AG04449 (cell line): Measurements from ENCODE around the gene TGFBI.

Experiments
- CTCF ChIA-PET: fragments of 350-600 bp; formaldehyde crosslinking; extraction: SDS; loops from one replicate; lab custom pipeline; 2021; ENCODE audit warnings: antibody characterized with exemption; lab: Yijun Ruan, JAX
- POLR2A ChIA-PET: fragments of 400-600, 350-600 bp; formaldehyde crosslinking; extraction: SDS; loops from one replicate; lab custom pipeline; 2020; ENCODE audit warnings: antibody characterized with exemption, inconsistent platforms; lab: Yijun Ruan, JAX
- DNase-seq: peaks from one replicate; pipeline ENCODE4 v3.0.0-alpha.2; 2010; ENCODE audit warnings: low read depth, low spot score
- H3K4me3 ChIP-seq: 2 replicates; pipeline ENCODE4 v1.5.1; 2011; ENCODE audit warnings: low read depth, mild to moderate bottlenecking, control low read depth, low read length
- TF ChIP-seq, protein P1 (sequence below): IDR thresholded peaks from one replicate; pipeline ENCODE4 v1.5.1; 2011; ENCODE audit warnings: mild to moderate bottlenecking, moderate library complexity, low read length, control low read depth, inconsistent platforms; ENCODE audit not compliant: insufficient read depth; ENCODE audit errors: missing control alignments

Gene TGFBI

DNA sequence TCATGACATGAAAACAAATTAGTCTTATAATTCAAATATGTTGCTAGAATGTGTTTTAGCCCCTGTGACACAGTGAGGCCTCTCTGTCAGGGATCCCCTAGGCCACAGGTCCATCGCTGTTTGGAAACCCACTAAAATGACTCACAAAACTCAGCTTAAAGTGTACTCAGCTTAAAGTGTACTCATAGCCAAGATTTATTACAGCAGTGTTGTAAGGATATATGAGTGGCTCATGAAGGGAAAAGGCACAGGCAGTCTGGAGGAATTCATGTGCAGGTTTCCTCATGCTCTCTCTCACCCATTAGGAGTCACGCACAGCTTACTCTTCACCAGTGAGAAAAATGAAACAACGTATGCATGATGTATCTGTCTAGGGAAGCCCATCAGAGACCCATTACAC, 24.4 kb upstream of the TGFBI start:
- CTCF ChIA-PET: interaction anchor here (1.0 to 2.0 kb wide), 3 partner anchors 15 to 53 kb away, joined by 5 to 6 read pairs (median 5); no protein-coding TSS in a partner anchor
- POLR2A ChIA-PET: interaction anchor here (0.8 to 3.0 kb wide), 7 partner anchors 11 to 54 kb away, joined by 3 to 20 read pairs (median 4); partner anchors contain the start of gene TGFBI
- TF ChIP-seq, protein P1, sequence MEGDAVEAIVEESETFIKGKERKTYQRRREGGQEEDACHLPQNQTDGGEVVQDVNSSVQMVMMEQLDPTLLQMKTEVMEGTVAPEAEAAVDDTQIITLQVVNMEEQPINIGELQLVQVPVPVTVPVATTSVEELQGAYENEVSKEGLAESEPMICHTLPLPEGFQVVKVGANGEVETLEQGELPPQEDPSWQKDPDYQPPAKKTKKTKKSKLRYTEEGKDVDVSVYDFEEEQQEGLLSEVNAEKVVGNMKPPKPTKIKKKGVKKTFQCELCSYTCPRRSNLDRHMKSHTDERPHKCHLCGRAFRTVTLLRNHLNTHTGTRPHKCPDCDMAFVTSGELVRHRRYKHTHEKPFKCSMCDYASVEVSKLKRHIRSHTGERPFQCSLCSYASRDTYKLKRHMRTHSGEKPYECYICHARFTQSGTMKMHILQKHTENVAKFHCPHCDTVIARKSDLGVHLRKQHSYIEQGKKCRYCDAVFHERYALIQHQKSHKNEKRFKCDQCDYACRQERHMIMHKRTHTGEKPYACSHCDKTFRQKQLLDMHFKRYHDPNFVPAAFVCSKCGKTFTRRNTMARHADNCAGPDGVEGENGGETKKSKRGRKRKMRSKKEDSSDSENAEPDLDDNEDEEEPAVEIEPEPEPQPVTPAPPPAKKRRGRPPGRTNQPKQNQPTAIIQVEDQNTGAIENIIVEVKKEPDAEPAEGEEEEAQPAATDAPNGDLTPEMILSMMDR: no peak
- H3K4me3 ChIP-seq: no peak overlapping the region
- no peak for DNase-seq

DNA sequence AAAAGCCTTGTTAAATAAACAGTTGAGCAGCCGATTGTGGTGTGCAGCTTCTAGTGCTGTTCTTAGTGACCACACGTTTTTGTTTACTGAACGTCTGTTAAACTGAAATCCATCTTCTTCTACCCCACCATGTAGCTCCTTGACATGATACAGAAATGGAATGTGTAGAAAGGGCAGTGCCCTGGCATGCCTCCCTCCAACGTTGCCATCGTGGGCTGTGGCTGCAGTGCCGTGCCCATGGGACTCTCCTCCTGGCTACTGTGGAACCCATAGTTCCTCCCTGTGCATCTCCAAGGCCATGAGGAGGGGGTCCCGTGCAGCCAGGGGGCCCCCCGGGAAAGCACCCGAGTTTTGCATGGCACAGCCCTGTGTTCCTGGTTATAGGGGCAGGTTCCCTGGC, 23.3 kb upstream of the TGFBI start:
- TF ChIP-seq, protein P1: no peak
- ChIA-PET CTCF (interaction anchor here (1.3 to 2.2 kb wide), 5 partner anchors 9 to 52 kb away, joined by 3 to 8 read pairs (median 4); no protein-coding TSS in a partner anchor), POLR2A (interaction anchor here (1.0 to 3.0 kb wide), 6 partner anchors 11 to 48 kb away, joined by 3 to 27 read pairs (median 12); partner anchors contain the start of gene TGFBI)
- H3K4me3 ChIP-seq: no peak overlapping the region
- no peak for DNase-seq

DNA sequence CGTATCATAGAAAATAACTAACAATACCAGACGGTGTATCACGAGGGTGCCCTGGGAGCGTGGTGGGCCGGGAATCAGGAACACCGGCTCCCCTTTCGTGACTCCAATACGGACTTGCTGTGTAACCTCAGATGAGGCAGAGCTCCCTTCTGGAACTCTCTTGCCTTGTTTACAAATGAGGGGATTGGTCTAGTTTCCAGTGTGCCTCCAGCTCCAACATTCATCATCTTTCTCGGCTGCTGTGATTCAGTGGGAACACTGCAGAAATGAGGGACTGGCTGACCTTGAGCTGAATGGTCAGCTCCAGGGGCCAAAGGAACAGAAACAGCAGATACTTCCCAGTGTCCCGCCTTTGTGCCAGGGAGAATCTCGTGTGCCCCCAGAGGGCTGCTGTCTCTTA, 22.6 kb upstream of the TGFBI start:
- ChIA-PET POLR2A (interaction anchor here (0.7 to 3.0 kb wide), 9 partner anchors 9 to 47 kb away, joined by 3 to 27 read pairs (median 3); partner anchors contain the start of gene TGFBI), CTCF (interaction anchor here (0.9 to 2.2 kb wide), 7 partner anchors 9 to 51 kb away, joined by 3 to 8 read pairs (median 4); no protein-coding TSS in a partner anchor)
- H3K4me3 ChIP-seq: no peak overlapping the region
- TF ChIP-seq, protein P1: no peak
- no peak for DNase-seq

DNA sequence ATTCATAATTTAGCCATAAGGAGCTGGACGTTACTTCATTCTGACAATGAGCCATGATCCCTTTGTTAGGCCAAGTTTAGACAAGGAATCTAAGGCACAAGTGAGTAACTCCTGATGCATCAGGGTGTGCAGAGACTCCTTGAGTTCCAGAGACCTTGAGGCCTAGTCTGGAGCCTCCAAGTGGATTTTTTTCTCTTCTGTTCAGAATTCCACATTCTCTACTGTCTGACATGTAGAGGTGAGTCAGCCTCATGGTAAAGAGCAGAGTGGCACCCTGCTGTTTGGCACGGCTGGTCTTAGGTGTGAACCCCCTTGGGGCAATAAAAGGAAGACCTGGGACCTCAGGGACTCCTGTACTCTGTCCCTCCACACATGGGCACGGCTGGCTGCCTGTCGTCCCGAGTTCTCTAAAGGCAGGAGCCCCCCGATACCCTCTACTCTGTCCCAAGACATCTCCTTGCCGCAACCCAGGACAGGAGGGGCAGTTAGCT, 22.0 kb upstream of the TGFBI start:
- POLR2A ChIA-PET: interaction anchor here (0.7 to 3.0 kb wide), 9 partner anchors 9 to 46 kb away, joined by 3 to 27 read pairs (median 3); partner anchors contain the start of gene TGFBI
- CTCF ChIA-PET: interaction anchor here (0.9 to 2.2 kb wide), 7 partner anchors 8 to 51 kb away, joined by 3 to 8 read pairs (median 4); no protein-coding TSS in a partner anchor
- DNase-seq: no peak
- TF ChIP-seq, protein P1: no peak
- no peak overlapping the region for H3K4me3 ChIP-seq

DNA sequence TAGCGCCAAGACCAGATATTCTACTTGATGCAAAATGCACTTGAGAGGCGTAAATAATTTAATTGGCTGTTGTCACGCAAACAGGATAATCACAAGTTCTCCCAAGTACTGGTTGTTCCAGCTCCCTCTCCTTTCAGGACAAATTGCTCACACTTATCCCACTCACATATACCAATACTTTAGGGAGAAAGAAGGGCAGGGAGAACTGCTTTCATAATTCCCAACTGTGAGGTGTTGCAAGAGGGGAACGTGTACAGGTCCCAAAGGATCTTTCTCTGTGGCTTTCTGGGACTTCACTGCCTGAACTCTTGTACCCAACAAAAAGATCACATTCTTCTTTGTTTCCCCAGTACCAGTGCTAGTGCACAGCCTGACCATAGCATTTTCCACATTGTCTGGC, 21.5 kb upstream of the TGFBI start:
- no peak overlapping the region for H3K4me3 ChIP-seq
- ChIA-PET CTCF (interaction anchor here (1.4 to 2.2 kb wide), 2 partner anchors 50 to 61 kb away, joined by 4 to 8 read pairs; no protein-coding TSS in a partner anchor), POLR2A (interaction anchor here (1.7 to 2.5 kb wide), 3 partner anchors 12 to 23 kb away, joined by 5 to 27 read pairs (median 21); no protein-coding TSS in a partner anchor)

More for the DNA sequence above, 21.5 kb upstream of the TGFBI start:
- TF ChIP-seq, protein P1: no peak
- no peak for DNase-seq
